ENCODE data around the gene WNT7B. TPM values are rescaled to one million over a fixed set of nuclear protein-coding genes. Genes with fewer than 3 reads are reported as not detected.

The WNT7B gene
- total and polyA plus RNA-seq, 2 donors (not counting 1 experiment from before 2014, with no cell fraction given), result 0.22 to 0.67 TPM

DNA sequence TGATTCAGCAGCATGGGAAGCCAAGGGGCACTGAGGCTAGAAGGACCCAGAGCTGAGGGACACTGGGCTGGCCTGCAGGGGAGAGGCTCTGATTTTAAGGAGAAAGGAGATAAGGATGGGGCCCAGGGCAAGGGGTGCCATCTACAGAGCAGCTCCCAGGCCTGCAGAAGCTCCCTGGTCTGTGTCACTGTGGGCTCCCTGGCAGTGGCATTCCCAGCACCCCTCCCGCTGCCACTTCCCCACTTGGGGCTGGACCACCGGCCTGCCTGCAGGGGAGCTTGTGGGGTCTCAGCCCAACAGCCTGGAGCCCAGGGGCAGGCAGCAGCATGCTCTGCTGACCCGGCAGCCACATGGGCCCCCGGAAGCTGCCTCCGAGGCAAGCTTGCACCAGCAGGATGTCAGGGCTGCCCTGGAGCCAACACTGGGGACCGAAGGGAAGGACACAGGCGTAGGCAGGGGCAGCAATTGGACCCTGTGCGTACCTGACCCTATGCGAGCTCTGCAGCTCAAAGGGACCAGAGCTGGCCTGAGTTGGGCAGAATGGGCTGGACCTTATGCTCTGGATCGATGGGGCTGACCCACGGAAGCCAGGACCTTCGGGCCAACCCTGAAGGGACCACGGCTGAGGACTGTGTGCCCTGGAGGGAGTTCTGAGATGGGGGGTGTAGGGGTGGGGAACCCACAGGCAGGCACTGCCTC is 35.4 kb upstream of the WNT7B start:
- peak overlapping the region; percentile 44 for H3K4me3 Mint-ChIP-seq
- no peak overlapping the region for H3K4me2 ChIP-seq (replicated peaks; ENCODE audit: low read depth, low read length, poor library complexity, severe bottlenecking)
- H3K4me1 Mint-ChIP-seq, result peaks cover 10% of the 10 kb centered on the region

More for the DNA sequence above, 35.4 kb upstream of the WNT7B start:
- Histone ChIP-seq H3K27me3 (replicated peaks in 1 of 4; ENCODE audit: control extremely low read depth in 1 of 4, control insufficient read depth in 3 of 4, insufficient read depth in 4 of 4, low read length in 3 of 4) (peaks cover 0 to 5% (median 0%) of the 10 kb centered on the region in 4 experiments), H3K9me3 (ENCODE audit: control extremely low read depth in 1 of 3, control insufficient read depth in 2 of 3, insufficient read depth in 1 of 3, low read length in 2 of 3) (peaks cover 0 to 11% (median 9%) of the 10 kb centered on the region in 3 donors), H3K4me1 (ENCODE audit: control insufficient read depth in 2 of 2, insufficient read depth in 2 of 2, low read length in 2 of 2) (peaks cover 3 to 17% of the 10 kb centered on the region in 2 donors), H4K20me1 (ENCODE audit: control insufficient read depth, insufficient read depth, low read length, poor library complexity, severe bottlenecking) (no peaks in the 10 kb centered on the region), H3K36me3 (replicated peaks in 1 of 2; ENCODE audit: control extremely low read depth in 1 of 2, control insufficient read depth in 1 of 2, extremely low read depth in 1 of 2, insufficient read depth in 2 of 2, low read length in 1 of 2) (no peaks in the 10 kb centered on the region), H3K9ac (ENCODE audit: low read length) (no peak overlapping the region), H3K4me3 (ENCODE audit: control extremely low read depth in 1 of 5, extremely low read depth in 1 of 5, insufficient read depth in 1 of 5, low read depth in 2 of 5, low read length in 4 of 5) (no peak overlapping the region), H3K79me2 (ENCODE audit: control insufficient read depth, insufficient read depth, low read length) (no peaks in the 10 kb centered on the region), H3K27ac (ENCODE audit: low read length in 2 of 2) (no peak overlapping the region), H2AFZ (ENCODE audit: insufficient read depth, low read depth, low read length, poor library complexity, severe bottlenecking) (no peak overlapping the region)
- CTCF ChIA-PET, result interaction anchor here (0.7 to 20.6 kb wide), 15 partner anchors 10 to 579 kb away, joined by 3 to 533 read pairs (median 7); no protein-coding TSS in a partner anchor
- TF ChIP-seq, protein P1, sequence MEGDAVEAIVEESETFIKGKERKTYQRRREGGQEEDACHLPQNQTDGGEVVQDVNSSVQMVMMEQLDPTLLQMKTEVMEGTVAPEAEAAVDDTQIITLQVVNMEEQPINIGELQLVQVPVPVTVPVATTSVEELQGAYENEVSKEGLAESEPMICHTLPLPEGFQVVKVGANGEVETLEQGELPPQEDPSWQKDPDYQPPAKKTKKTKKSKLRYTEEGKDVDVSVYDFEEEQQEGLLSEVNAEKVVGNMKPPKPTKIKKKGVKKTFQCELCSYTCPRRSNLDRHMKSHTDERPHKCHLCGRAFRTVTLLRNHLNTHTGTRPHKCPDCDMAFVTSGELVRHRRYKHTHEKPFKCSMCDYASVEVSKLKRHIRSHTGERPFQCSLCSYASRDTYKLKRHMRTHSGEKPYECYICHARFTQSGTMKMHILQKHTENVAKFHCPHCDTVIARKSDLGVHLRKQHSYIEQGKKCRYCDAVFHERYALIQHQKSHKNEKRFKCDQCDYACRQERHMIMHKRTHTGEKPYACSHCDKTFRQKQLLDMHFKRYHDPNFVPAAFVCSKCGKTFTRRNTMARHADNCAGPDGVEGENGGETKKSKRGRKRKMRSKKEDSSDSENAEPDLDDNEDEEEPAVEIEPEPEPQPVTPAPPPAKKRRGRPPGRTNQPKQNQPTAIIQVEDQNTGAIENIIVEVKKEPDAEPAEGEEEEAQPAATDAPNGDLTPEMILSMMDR (IDR thresholded peaks at IDR 0.05), result no peak
- TF ChIP-seq EZH2 (IDR thresholded peaks at IDR 0.05; ENCODE audit: borderline replicate concordance, insufficient read depth, low read depth, low read length, poor library complexity, severe bottlenecking), result no peak
- no peak for DNase-seq
- ATAC-seq (ENCODE audit: low read depth), result no peak
- Mint-ChIP-seq H3K9me3 (ENCODE audit: insufficient read depth) (peaks cover 7% of the 10 kb centered on the region), H3K27ac (no peak overlapping the region), H3K27me3 (no peaks in the 10 kb centered on the region)
- intact Hi-C loops (cut with micrococcal nuclease), result loop anchor here (2.0 to 5.0 kb wide), 2 partner anchors 18 to 45 kb away; no protein-coding TSS in a partner anchor
- POLR2A ChIA-PET, result interaction anchor here (0.6 to 2.8 kb wide), 5 partner anchors 16 to 99 kb away, joined by 5 to 15 read pairs (median 7); no protein-coding TSS in a partner anchor
- 97% methylated on average over 13 of the region's 13 CpGs for WGBS (ENCODE audit: insufficient coverage)

Measured in B cell (primary cell).